HuH-7.5 (cell line): ENCODE data around the gene MROH2A.

ENCODE experiments used
- DNase-seq: peaks from one replicate; pipeline ENCODE4 v3.0.0; 2011; ENCODE audit warnings: low spot score

MROH2A gene

GRCh38 chr2:233821196-233821595 lies 43.1 kb downstream of the MROH2A start:
- no peak for DNase-seq

- DNase-seq: no peak
These were observed 43.6 kb downstream of the MROH2A start for GRCh38 chr2:233821709-233822100.

- no peak for DNase-seq
These were observed 44.1 kb downstream of the MROH2A start for GRCh38 chr2:233822101-233822771.

GRCh38 chr2:233822781-233823730 lies 44.9 kb downstream of the MROH2A start:
- peak; percentile 27 for DNase-seq

- no peak for DNase-seq
These were observed 45.6 kb downstream of the MROH2A start for GRCh38 chr2:233823731-233824121.

- no peak for DNase-seq
These were observed 46.2 kb downstream of the MROH2A start for GRCh38 chr2:233824373-233824772.

- no peak for DNase-seq
These were observed 50.5 kb downstream of the MROH2A start for GRCh38 chr2:233828546-233829192.

- no peak for DNase-seq
These were observed 51.3 kb downstream of the MROH2A start for GRCh38 chr2:233829193-233830110.

GRCh38 chr2:233830111-233830802 lies 52.1 kb downstream of the MROH2A start:
- no peak for DNase-seq

- DNase-seq: no peak
These were observed 53.0 kb downstream of the MROH2A start for GRCh38 chr2:233831011-233831721.

GRCh38 chr2:233831861-233832260 lies 53.7 kb downstream of the MROH2A start:
- no peak for DNase-seq

GRCh38 chr2:233832414-233832813 lies 54.3 kb downstream of the MROH2A start:
- DNase-seq: no peak

GRCh38 chr2:233832869-233833311 lies 54.8 kb downstream of the MROH2A start:
- DNase-seq: peak; percentile 72

- no peak for DNase-seq
These were observed 55.2 kb downstream of the MROH2A start for GRCh38 chr2:233833345-233833744.

GRCh38 chr2:233835230-233836186 lies 57.4 kb downstream of the MROH2A start:
- DNase-seq: no peak

- no peak for DNase-seq
These were observed 58.2 kb downstream of the MROH2A start for GRCh38 chr2:233836359-233836758.

GRCh38 chr2:233837694-233838229 lies 59.6 kb downstream of the MROH2A start:
- DNase-seq: no peak

- DNase-seq: no peak
These were observed 60.1 kb downstream of the MROH2A start for GRCh38 chr2:233838251-233838650.
